ENCODE data around the gene XPR1.

DNA sequence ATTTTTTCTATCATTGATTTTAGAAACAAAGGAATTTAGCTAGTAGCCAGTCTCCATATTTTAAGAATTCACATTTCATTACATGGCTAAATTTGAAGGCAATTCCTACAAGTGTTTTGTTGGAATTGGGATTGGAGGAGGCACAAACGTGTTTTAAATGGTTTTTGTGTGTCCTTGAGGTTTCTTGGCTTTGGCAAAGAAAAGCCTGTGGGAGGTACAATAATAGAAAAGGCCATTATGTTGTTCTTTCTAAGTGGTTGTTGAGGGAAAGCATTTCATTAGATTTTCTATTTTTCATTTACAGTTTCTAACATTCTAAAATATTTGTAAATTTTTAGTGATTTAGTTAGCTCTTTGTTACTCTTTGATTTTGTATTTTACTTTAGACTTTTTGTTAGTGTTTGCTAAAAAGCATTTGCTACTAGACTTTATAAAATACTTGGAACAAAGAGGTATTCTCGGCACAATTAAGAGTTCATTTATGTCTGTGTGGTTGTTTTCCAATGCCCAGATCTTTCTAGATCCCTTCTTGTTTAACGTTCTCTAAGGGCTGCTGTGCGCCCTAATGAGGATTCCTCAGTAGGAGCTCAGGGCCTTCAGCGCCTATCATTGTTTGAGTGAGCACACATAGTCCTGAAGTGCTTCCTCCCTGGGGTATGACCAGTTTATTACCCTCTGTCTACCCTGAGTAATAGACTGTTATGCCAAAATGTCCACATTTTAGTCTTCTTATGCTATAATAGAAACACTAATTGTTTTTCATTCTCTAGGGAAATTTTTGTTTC lies 210.9 kb downstream of the XPR1 start:
- TF ChIP-seq EZH2phosphoT487 (IDR thresholded peaks at IDR 0.05; ENCODE audit: insufficient read depth, low read depth) (no peak), EZH2 (IDR thresholded peaks at IDR 0.05; ENCODE audit: insufficient read depth, poor library complexity, severe bottlenecking) (no peak)

Data from GM23248 (cell line).